GM12873 (cell line): ENCODE data around the gene KLHL17.

ENCODE experiments used
- TF ChIP-seq, protein P1 (sequence below): IDR thresholded peaks from 2 replicates; pipeline ENCODE4 v1.5.1; 2012; ENCODE audit warnings: low read depth, mild to moderate bottlenecking, moderate library complexity, low read length, control low read depth; ENCODE audit not compliant: insufficient read depth; ENCODE audit errors: missing control alignments

The KLHL17 gene

DNA sequence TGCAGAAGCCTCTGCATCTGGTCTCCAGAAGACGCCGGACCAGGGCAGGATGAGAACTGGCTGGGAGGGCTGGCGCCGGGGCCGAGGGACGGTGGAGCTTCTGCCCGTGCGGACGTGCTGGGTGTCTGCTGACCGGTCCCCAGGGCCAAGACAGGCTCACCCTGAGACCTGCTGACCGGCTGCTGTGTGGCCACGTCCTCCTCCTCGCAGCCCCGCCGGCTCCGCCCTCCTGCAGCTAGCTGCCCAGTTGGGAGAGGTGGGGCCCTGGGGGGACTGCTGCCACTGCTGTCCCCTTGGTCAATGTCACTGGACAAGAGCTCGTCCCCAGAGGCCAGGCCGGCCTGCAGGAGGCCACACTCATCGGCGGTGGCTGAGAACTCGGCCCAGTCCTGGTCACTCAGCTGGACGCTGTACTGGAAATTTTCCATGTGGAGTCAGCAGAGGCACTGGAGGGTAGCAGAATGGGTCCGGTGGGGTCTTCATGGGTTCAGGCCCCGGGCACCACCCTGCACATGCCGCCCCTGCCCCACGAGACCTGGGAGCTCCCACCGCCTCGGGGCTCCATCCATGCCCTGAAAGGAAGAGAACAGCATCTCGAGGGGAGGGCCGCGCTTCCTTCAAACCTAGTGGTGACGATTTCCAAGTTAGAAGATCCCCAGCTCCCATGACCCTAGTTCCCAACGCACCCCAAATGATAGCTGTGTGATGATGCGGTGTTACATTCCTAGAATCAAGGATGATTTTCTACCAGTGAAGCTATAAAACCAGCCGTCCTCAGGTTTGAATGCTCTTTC, 20.4 kb downstream of the KLHL17 start:
- TF ChIP-seq, protein P1, sequence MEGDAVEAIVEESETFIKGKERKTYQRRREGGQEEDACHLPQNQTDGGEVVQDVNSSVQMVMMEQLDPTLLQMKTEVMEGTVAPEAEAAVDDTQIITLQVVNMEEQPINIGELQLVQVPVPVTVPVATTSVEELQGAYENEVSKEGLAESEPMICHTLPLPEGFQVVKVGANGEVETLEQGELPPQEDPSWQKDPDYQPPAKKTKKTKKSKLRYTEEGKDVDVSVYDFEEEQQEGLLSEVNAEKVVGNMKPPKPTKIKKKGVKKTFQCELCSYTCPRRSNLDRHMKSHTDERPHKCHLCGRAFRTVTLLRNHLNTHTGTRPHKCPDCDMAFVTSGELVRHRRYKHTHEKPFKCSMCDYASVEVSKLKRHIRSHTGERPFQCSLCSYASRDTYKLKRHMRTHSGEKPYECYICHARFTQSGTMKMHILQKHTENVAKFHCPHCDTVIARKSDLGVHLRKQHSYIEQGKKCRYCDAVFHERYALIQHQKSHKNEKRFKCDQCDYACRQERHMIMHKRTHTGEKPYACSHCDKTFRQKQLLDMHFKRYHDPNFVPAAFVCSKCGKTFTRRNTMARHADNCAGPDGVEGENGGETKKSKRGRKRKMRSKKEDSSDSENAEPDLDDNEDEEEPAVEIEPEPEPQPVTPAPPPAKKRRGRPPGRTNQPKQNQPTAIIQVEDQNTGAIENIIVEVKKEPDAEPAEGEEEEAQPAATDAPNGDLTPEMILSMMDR: no peak

DNA sequence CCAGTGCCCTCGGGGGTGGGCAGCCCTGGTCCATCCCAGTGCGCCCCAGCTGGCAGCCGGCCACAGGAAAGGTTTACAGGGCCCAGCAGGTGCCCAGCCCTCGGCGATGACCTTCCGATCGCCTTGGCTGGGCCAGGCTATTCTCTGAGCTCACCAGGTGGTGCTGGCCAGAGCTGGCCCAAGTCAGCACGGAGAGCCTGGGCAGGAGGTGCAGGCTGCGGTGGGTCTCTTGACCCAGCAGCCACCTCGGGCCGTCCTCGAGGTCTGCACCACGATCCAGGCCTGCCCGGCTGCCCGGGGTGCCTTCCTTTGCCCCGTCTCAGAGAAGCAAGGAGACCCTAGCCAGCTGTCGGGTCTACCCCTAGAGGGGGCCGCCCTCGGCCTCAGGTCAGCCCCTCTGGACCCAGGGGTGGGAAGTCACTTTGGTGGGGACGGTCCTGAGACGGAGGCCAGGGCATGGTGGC, 21.1 kb downstream of the KLHL17 start:
- TF ChIP-seq, protein P1: no peak

DNA sequence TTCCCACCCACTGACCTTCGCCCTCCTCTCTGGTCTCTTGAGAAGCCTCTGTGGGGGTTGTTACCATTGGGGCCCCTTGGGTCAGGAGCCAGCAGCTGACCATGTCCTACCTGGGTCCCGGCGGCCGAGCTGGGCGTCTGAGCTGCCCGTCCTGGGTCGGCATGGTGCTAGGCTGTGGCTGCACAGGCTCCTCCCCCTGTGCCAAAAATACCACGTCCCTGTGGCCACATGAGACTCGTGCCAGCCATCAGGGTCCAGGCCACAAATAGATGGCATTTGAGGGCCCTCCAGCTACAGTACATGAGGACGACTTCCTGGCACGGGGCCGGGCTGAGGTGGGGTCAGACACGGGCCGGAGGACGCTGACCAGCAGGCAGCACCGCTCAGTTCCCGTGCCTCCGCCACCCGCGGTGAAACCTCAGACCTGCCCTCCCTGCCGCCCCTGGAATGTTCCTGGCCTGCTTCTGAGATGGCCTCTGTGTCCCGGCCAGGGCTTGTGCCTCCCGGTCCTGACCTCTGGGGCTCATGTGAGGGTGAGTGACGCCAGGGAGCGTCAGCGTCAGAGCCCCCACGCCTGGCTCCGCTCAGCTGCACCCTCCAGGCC, 21.7 kb downstream of the KLHL17 start, which contains the start of gene PERM1:
Gene PERM1 (minus strand): TSS at position 139 of the 604 bp plus-strand sequence. CDS start 1,064 bp downstream, outside the sequence.
- TF ChIP-seq, protein P1: no peak

- TF ChIP-seq, protein P1: no peak
Observed at GRCh38 chr1:982765-983436, 22.5 kb downstream of the KLHL17 start.

DNA sequence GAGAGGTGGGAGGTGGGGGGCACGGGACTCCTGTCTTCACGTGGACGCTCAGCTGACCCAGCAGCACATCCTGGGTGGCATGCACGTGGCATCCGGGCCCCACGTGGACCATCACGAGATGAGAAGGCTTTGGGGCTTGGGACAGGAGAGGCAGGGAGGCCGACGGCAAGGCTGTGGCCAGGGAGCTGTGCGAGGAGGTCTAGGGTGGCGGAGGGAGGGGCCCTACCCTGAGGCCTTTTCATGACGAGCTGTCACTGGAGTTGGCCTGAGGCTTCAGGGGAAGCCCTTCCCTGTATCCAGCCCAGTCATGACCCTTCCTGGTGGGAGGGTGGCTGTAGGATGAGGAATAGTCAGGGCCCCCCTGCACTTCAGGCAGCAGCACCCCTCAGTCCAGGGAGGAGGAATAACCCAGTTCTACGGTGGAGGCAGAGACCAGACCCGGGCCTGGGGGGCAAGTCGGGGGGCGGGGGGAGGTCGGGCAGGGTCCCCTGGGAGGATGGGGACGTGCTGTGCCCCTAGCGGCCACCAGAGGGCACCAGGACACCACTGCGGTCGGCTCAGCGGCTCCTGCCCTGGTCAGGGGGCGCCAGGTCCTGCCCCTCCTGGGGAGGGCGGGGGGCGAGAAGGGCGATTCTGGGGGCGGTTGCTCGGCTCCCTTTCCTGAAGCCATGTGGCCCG, 23.6 kb downstream of the KLHL17 start:
- TF ChIP-seq, protein P1: peak; percentile 85

GRCh38 chr1:984476-984814, 24.1 kb downstream of the KLHL17 start:
- TF ChIP-seq, protein P1: no peak
